Measurements from ENCODE around the gene MAP2K1.
A peak's percentile ranks its signal among the peaks of the same experiment; 100 is the strongest.

The MAP2K1 gene

DNA sequence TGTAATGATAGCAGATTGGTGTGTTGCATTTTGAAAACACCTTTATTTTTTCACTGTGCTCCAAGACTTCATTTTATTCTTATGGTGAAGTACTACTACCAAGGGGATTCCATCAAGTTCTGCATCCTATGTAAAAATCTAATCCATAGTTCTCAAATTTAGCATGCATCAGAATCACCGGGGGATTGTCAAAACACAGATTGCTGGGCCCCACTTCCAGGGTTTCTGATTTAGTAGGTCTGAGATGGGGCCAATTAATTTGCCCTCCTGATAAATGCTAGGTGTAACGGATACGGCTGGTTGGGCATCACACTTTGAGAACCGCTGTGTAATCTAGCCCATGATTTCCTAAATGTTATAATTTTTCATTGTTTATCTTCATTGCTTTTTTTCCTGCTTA lies 119.1 kb downstream of the MAP2K1 start:
- DNase-seq: no peak

DNA sequence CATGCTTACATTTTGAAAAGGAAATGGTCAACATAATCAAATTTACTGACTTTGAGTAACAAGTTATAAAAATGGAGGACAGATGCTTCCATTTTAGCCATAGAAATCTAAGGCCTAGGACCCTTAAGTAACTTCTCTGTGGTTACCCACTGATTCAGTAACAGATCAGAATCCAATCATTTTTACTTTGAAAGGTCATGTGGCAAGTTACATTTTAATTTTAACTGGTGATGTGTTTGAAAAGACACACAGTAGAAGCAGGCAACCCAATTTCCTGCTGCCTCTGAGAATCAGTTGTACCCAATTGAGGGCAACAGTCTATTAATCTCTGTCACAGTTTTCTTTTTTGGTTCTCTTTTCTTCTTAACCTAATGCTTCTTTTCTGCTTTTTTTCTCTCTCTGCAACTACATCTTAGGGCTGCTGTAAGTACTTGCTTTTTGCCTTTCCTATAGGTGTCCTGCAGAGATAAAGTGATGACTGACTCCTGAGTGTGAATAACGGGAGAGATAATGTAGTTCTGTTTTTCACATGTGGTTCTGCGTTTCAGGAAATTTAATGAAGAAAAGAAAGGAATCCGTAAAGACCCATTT lies 121.7 kb downstream of the MAP2K1 start:
- DNase-seq: no peak

DNA sequence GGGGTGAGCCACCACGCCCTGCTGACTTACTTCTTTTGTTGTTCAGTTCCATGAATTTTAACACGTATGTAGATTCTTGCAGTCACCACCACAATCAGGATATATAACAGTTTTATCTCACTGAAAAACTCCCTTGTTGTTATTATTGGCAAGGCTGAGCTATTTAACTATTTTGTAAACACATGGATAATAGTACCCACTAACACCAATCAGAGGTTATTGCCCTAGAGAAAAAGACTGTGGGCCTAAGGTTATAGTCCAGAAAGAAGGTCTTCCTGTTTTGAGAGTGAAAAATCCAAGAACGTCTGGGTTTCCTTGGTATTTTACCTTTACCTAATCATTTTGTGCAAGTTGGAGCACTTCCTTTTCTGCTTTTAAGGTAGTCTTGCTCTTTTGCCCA lies 127.9 kb downstream of the MAP2K1 start:
- DNase-seq: no peak

DNA sequence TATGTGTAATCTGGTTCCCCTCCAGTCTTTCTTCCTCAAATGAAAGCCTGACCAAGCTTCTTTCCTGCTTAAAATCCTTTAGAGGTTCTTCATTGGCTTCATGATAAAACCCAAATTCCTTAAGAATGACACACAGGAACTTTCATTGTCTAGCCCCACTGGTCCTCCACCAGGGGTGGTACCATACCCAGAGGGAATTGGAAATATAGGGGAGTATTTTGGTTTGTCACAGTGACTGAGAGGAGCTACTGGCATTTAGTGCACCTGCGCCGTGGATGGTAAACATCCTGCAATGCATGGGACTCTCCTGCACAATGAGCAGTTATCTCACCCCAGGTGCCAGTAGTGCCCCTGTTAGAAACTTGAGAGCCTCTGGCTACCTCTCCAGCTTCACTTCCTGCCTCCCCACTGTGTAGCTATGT lies 129.2 kb downstream of the MAP2K1 start:
- DNase-seq: peak; percentile 67

DNA sequence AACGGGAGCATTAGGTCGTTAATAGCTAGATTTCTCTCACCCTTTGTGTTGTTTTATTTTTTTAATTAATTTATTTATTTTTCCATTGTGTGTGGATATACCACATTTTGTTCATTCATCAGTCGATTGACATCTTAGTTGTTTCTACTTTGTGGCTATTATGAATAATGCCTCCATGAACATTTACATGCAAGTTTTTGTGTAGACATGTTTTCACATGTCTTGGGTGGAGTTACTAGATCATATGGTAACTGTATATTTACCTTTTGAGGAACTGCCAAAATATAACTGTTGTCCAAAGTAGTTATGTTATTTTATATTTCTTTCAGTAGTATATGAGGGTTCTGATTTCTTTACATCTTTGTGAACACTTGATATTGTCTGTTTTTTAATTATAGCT lies 137.2 kb downstream of the MAP2K1 start:
- DNase-seq: no peak

DNA sequence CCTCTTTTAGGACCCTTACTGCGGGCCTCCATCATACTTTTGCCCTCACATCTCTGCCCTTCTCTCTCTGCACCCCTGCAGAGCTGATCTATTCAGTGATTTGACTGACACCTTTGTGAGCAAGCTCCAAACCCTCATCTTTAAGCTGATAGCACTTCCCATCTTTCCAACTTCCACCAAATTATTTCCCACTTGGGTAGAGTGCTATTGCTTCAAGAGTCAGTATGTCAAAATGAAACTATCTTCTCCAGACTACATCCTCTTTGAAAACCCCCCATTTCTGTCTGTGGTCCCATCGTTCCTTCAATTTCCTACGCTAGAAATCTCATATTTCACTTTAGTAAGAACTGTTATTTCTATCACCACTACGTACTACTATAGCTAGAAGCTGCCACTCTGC lies 138.1 kb downstream of the MAP2K1 start:
- no peak for DNase-seq

DNA sequence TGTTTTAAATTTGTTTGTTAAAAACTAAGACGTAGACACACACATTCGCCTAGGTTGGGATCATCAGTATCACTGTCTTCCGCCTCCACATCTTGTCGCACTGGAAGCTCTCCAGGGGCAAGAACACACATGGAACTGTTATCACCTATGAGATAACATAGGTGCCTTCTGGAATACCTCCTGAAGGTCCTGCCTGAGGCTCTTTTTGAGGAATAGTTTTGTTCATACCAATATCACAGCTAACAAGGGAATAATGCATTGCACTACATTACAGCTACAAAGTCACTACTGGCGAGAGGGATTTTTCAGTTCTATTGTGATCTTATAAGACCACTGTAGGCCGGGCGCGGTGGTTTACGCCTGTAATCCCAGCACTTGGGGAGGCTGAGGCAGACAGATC lies 148.3 kb downstream of the MAP2K1 start:
- peak; percentile 9 for DNase-seq

Measured in NCI-H226 (cell line).